Panc1 (cell line): ENCODE measurements around the gene SPEG.

ENCODE experiments used
- POLR2AphosphoS5 ChIP-seq: IDR thresholded peaks from 2 replicates; pipeline ENCODE4 v1.6.1; 2012; ENCODE audit warnings: mild to moderate bottlenecking, low read depth, low read length, moderate library complexity
- TF ChIP-seq, protein P1 (sequence below): fragments of 450-650 bp; IDR thresholded peaks from 2 replicates; pipeline ENCODE4 v1.5.1; 2017; ENCODE audit warnings: mild to moderate bottlenecking

DNA sequence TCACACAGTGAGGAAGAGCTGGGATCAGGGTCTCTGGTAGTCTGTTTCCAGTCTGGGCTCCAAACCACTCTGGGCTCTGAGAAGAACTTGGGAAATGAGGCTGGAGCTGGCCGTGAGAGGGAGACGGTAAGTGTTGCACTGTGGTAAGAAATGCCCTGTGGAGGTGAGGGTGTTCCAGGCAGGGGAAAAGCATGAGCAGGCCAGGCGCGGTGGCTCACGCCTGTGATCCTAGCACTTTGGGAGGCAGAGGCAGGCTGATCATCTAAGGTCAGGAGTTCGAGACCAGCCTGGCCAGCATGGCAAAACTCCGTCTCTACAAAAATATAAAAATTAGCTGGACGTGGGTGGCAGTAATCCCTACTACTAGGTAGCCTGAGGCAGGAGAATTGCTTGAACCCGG is 30.8 kb upstream of the SPEG start:
- TF ChIP-seq, protein P1, sequence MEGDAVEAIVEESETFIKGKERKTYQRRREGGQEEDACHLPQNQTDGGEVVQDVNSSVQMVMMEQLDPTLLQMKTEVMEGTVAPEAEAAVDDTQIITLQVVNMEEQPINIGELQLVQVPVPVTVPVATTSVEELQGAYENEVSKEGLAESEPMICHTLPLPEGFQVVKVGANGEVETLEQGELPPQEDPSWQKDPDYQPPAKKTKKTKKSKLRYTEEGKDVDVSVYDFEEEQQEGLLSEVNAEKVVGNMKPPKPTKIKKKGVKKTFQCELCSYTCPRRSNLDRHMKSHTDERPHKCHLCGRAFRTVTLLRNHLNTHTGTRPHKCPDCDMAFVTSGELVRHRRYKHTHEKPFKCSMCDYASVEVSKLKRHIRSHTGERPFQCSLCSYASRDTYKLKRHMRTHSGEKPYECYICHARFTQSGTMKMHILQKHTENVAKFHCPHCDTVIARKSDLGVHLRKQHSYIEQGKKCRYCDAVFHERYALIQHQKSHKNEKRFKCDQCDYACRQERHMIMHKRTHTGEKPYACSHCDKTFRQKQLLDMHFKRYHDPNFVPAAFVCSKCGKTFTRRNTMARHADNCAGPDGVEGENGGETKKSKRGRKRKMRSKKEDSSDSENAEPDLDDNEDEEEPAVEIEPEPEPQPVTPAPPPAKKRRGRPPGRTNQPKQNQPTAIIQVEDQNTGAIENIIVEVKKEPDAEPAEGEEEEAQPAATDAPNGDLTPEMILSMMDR, result no peak
- no peak for TF ChIP-seq POLR2AphosphoS5
